PFSK-1 (cell line): ENCODE data around the gene SLC48A1.

ENCODE experiments used
- FOXP2 ChIP-seq: optimal IDR thresholded peaks from 2 replicates; pipeline ENCODE3; 2011; ENCODE audit warnings: borderline replicate concordance, control low read depth, inconsistent platforms; ENCODE audit not compliant: insufficient read depth; ENCODE audit errors: extremely low read length, extremely low read depth
- POLR2AphosphoS5 ChIP-seq: IDR thresholded peaks from 2 replicates; pipeline ENCODE4 v1.6.1; 2012; ENCODE audit warnings: low read depth, mild to moderate bottlenecking, control low read depth, low read length, moderate library complexity
- SIN3A ChIP-seq: IDR thresholded peaks from 2 replicates; pipeline ENCODE4 v1.6.1; 2012; ENCODE audit warnings: mild to moderate bottlenecking, low read length, moderate library complexity, borderline replicate concordance; ENCODE audit not compliant: insufficient read depth
- TAF1 ChIP-seq: IDR thresholded peaks from 2 replicates; pipeline ENCODE4 v1.6.1; 2012; ENCODE audit warnings: low read length, control low read depth, borderline replicate concordance; ENCODE audit not compliant: insufficient read depth
- TF ChIP-seq, protein P1 (sequence below), 2 experiments: IDR thresholded peaks; 2 replicates each; pipeline versions ENCODE4 v1.6.1 to v1.8.0; 2011 to 2012; ENCODE audit warnings: low read depth in 2 of 2, low read length in 2 of 2, control low read depth in 1 of 2, inconsistent platforms in 1 of 2, mild to moderate bottlenecking in 1 of 2, moderate library complexity in 1 of 2; ENCODE audit not compliant: insufficient read depth in 1 of 2

Gene SLC48A1

DNA sequence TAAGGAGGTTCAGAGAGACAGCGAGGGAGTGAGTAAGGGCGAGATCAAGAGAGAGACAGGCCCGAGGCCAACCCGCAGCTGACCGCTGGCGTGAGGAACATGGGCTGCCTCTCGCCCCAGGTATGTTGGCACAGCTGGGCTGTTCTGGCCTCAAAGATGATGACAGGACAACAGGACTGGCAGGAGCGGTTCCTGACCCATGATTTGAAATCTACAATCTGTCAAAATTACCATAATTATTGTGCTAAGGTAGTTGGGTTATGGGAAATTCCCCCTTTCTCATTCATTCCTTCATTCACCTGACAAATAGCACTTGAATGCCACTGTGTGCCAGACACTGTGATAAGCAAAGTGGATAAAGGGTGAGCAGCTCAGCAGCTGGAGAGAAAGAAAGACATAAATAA, 42.7 kb upstream of the SLC48A1 start:
- TF ChIP-seq SIN3A, result no peak
- TF ChIP-seq, protein P1, sequence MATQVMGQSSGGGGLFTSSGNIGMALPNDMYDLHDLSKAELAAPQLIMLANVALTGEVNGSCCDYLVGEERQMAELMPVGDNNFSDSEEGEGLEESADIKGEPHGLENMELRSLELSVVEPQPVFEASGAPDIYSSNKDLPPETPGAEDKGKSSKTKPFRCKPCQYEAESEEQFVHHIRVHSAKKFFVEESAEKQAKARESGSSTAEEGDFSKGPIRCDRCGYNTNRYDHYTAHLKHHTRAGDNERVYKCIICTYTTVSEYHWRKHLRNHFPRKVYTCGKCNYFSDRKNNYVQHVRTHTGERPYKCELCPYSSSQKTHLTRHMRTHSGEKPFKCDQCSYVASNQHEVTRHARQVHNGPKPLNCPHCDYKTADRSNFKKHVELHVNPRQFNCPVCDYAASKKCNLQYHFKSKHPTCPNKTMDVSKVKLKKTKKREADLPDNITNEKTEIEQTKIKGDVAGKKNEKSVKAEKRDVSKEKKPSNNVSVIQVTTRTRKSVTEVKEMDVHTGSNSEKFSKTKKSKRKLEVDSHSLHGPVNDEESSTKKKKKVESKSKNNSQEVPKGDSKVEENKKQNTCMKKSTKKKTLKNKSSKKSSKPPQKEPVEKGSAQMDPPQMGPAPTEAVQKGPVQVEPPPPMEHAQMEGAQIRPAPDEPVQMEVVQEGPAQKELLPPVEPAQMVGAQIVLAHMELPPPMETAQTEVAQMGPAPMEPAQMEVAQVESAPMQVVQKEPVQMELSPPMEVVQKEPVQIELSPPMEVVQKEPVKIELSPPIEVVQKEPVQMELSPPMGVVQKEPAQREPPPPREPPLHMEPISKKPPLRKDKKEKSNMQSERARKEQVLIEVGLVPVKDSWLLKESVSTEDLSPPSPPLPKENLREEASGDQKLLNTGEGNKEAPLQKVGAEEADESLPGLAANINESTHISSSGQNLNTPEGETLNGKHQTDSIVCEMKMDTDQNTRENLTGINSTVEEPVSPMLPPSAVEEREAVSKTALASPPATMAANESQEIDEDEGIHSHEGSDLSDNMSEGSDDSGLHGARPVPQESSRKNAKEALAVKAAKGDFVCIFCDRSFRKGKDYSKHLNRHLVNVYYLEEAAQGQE (IDR thresholded peaks at IDR 0.05; ENCODE audit: insufficient read depth in 1 of 2, low read depth in 2 of 2, low read length in 2 of 2), result no peak
- no peak for TF ChIP-seq FOXP2
- no peak for TF ChIP-seq TAF1
- TF ChIP-seq POLR2AphosphoS5, result no peak

DNA sequence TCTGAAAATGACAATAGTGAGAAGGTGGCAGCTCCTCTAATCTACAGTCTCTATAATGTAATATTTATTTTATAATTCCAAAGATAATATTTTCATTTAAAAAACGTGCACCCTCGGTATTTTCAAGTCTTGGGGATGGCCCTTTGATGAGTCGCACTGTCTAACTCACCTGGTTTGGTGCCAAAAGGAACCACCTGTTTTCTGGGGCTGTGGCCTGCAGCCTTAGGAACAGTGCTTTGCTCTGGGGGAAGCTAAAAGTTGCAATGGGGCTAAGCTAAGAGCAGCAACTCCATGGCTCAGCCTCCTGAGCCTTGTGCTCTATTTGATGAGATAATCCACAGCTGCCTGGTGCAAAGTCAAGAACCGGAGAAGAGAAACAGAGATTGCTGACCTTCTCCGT, 41.3 kb upstream of the SLC48A1 start:
- TF ChIP-seq FOXP2, result no peak
- TF ChIP-seq TAF1, result no peak
- TF ChIP-seq POLR2AphosphoS5, result no peak
- TF ChIP-seq SIN3A, result no peak
- TF ChIP-seq, protein P1 (IDR thresholded peaks at IDR 0.05; ENCODE audit: insufficient read depth in 1 of 2, low read depth in 2 of 2, low read length in 2 of 2), result no peak

DNA sequence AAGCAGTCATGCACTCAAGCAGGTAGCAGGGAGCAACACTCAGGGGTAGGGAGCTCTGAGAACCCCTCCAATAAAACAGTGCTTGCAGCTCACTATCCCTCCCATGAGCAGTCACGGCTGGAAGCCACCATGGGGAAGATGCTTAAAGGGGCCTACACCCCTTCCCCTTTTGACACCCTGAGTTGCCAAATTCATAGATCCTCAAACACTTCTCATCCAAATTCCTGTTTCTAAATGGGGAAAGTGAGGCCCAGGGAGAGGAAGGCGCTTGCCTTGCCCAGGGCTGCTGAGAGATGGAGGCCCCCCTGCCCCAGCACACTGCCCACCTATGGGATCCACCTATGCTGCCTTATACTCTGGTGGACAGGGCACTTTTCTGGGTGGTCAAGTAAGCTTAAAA, 40.5 kb upstream of the SLC48A1 start:
- TF ChIP-seq FOXP2 (no peak), TAF1 (no peak), POLR2AphosphoS5 (no peak), SIN3A (no peak)
- TF ChIP-seq, protein P1 (IDR thresholded peaks at IDR 0.05; ENCODE audit: insufficient read depth in 1 of 2, low read depth in 2 of 2, low read length in 2 of 2), result no peak

DNA sequence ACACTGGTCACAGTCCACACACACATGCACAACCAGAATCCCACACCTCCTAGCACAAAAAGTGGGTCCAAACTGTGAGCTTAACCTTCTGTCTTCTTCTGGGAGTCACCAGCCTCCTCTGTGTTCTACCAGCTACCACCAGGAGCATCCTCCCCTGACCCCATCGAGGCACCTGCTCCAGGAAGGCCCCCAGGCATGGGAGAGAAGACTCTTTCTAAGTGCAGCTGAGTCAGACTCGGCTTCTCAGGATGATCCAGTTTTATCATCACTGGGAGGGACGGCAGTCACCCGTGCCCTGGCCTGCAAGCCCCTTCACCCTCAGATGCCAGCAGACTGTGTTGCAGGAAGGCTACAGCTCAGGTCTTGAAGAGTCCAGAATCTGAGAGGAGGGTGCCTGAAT, 39.9 kb upstream of the SLC48A1 start:
- TF ChIP-seq POLR2AphosphoS5 (no peak), TAF1 (no peak), FOXP2 (no peak), SIN3A (no peak)
- TF ChIP-seq, protein P1 (IDR thresholded peaks at IDR 0.05; ENCODE audit: insufficient read depth in 1 of 2, low read depth in 2 of 2, low read length in 2 of 2), result no peak

DNA sequence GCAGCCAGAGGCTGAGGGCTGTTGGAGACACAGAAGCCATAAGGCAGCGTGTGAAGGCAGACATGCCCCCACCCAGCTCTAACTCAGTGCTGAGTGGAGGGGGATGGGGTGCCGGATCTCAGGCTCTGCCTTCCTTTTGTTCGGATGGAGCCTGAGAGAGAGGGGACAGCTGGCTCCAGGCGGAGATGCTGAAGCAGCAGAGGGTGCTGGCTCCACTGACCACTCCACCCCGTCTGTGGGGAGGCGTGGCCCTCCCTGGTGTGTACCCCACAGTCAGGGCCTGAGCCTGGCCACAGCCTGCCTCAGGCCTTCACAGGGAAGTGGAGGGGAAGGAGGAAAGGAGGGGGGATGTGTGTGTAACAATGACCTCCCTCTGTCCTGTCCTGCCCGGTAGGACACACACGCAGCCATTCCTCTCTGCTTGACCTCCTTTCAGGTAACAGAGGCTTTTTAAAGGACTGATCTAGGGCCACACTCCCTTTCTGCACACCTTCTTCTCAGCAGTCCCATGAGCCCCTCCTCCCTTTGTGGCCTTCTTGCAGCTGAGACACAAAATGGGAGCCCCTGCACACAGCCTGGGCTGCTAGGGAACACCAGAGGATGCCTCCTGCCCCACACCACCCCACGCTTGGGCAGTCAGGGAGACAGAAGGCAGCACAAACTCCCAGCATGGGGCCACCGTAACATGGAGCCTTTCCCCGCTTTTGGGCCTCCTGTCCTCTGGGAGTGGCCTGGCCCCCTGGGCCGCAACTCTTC, 38.1 kb upstream of the SLC48A1 start:
- no peak for TF ChIP-seq TAF1
- no peak for TF ChIP-seq SIN3A
- TF ChIP-seq, protein P1 (IDR thresholded peaks at IDR 0.05; ENCODE audit: insufficient read depth in 1 of 2, low read depth in 2 of 2, low read length in 2 of 2), result no peak
- TF ChIP-seq FOXP2, result no peak
- no peak for TF ChIP-seq POLR2AphosphoS5
